Thyroid gland (tissue), 4 donors: ENCODE measurements around the gene DNM3.

Source experiments
- POLR2A ChIP-seq, 2 donors: fragments of 450-650 bp; IDR thresholded peaks; one replicate each; pipeline ENCODE4 v1.6.1; 2017; ENCODE audit warnings: antibody characterized with exemption in 2 of 2, mild to moderate bottlenecking in 2 of 2, moderate library complexity in 1 of 2
- TF ChIP-seq, protein P1 (sequence below), 6 experiments: fragments of 200-600 bp in 3 of 6; fragments of 450-650 bp in 3 of 6; sonication (generic) in 3 of 6; IDR thresholded peaks; one replicate each; pipeline ENCODE4 v1.5.1; 2016 to 2019; ENCODE audit warnings: antibody characterized with exemption in 6 of 6, mild to moderate bottlenecking in 2 of 6, inconsistent platforms in 1 of 6, moderate library complexity in 1 of 6

DNA sequence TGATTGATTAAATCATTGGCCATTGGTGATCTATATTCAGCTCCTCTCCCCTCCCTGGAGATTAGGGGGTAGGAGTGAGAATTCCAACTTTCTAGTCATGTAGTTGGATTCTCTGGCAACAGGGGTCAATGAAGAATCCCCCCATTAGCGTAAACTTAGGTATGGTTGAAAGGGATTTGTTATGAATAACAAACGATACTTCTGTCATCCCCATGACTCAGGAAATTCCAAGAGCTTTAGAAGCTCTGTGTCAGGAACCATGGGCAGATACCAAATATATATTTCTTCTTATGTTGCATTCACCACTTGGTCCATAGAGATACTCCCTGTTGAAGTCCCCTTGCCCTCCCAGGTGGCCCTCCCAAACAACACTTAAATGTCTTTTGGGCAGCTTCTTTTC lies 124.5 kb downstream of the DNM3 start:
- TF ChIP-seq, protein P1, sequence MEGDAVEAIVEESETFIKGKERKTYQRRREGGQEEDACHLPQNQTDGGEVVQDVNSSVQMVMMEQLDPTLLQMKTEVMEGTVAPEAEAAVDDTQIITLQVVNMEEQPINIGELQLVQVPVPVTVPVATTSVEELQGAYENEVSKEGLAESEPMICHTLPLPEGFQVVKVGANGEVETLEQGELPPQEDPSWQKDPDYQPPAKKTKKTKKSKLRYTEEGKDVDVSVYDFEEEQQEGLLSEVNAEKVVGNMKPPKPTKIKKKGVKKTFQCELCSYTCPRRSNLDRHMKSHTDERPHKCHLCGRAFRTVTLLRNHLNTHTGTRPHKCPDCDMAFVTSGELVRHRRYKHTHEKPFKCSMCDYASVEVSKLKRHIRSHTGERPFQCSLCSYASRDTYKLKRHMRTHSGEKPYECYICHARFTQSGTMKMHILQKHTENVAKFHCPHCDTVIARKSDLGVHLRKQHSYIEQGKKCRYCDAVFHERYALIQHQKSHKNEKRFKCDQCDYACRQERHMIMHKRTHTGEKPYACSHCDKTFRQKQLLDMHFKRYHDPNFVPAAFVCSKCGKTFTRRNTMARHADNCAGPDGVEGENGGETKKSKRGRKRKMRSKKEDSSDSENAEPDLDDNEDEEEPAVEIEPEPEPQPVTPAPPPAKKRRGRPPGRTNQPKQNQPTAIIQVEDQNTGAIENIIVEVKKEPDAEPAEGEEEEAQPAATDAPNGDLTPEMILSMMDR (IDR thresholded peaks at IDR 0.05), result no peak
- no peak for TF ChIP-seq POLR2A (IDR thresholded peaks at IDR 0.05)
